Endodermal cell (in vitro differentiated cells): ENCODE results near the gene CBFA2T3. TPM values are rescaled to one million over a fixed set of nuclear protein-coding genes. Genes with fewer than 3 reads are reported as not detected.

Experiments used
- DNase-seq: peaks from one replicate; pipeline ENCODE4 v3.0.0-alpha.2; 2017
- H3K27ac ChIP-seq: 2 replicates; pipeline ENCODE4 v1.5.1; 2013; ENCODE audit warnings: mild to moderate bottlenecking, low read depth, low read length, moderate library complexity
- H3K27me3 ChIP-seq: 2 replicates; pipeline ENCODE4 v1.6.1; 2013; ENCODE audit warnings: mild to moderate bottlenecking, low read length, moderate library complexity; ENCODE audit not compliant: insufficient read depth, control insufficient read depth, poor library complexity, severe bottlenecking
- H3K36me3 ChIP-seq: 2 replicates; pipeline ENCODE4 v1.7.0; 2013; ENCODE audit warnings: mild to moderate bottlenecking, low read length, moderate library complexity; ENCODE audit not compliant: control insufficient read depth, insufficient read depth
- H3K4me1 ChIP-seq: one replicate; pipeline ENCODE4 v1.7.0; 2013; ENCODE audit warnings: low read length; ENCODE audit not compliant: control insufficient read depth, insufficient read depth
- H3K4me3 ChIP-seq: 2 replicates; pipeline ENCODE4 v1.5.1; 2013; ENCODE audit warnings: mild to moderate bottlenecking, low read length, moderate library complexity
- H3K9ac ChIP-seq: 2 replicates; pipeline ENCODE4 v1.6.1; 2013; ENCODE audit warnings: mild to moderate bottlenecking, low read length, moderate library complexity; ENCODE audit not compliant: poor library complexity, severe bottlenecking; ENCODE audit errors: extremely low read depth
- H3K9me3 ChIP-seq: 2 replicates; pipeline ENCODE4 v1.6.1; 2013; ENCODE audit warnings: mild to moderate bottlenecking, low read length, moderate library complexity; ENCODE audit not compliant: control insufficient read depth
- H3K27ac Mint-ChIP-seq: 2 replicates; pipeline ENCODE4 v1.8.0; 2020; ENCODE audit warnings: mixed read lengths
- H3K27me3 Mint-ChIP-seq: 2 replicates; pipeline ENCODE4 v1.8.0; 2021; ENCODE audit warnings: mild to moderate bottlenecking, mixed read lengths; ENCODE audit not compliant: insufficient read depth
- H3K36me3 Mint-ChIP-seq: 2 replicates; pipeline ENCODE4 v1.8.0; 2020; ENCODE audit warnings: low read depth, mixed read lengths
- H3K4me1 Mint-ChIP-seq: 2 replicates; pipeline ENCODE4 v1.8.0; 2020; ENCODE audit warnings: mixed read lengths
- H3K4me3 Mint-ChIP-seq: 2 replicates; pipeline ENCODE4 v1.8.0; 2020; ENCODE audit warnings: mild to moderate bottlenecking, moderate library complexity, mixed read lengths
- H3K9me3 Mint-ChIP-seq: 2 replicates; pipeline ENCODE4 v1.8.0; 2020; ENCODE audit warnings: mild to moderate bottlenecking, mixed read lengths
- CTCF ChIP-seq: fragments of 200-600 bp; sonication (generic); conservative IDR thresholded peaks from 2 replicates; pipeline ENCODE4 v1.5.0; 2021; ENCODE audit warnings: antibody characterized with exemption, mild to moderate bottlenecking
- WGBS, 2 experiments: methylation state at CpG; one replicate each; pipeline versions ENCODE4 v1.1.5 to v1.1.7; 2013; ENCODE audit warnings: missing lambda C conversion rate in 2 of 2, mixed read lengths in 1 of 2; ENCODE audit not compliant: insufficient coverage in 1 of 2, insufficient read length in 1 of 2; 5-methylcytosine and 5-hydroxymethylcytosine counted together
- total RNA-seq, 2 donors: library from RNA; stranded (reverse); fragmentation: NEBNext Ultra II Directional in 1 of 2; extraction: Animal tissue kit (Norgen Biotek cat#: 25700) in 1 of 2; gene quantifications; 2 replicates in 1 of 2; 3 replicates in 1 of 2; pipeline ENCODE4 v1.2.1, GENCODE V29; 2021

Gene CBFA2T3
- total RNA-seq, 2 donors from 2014 or later = 1.0 to 3.1 TPM

- H3K4me1 ChIP-seq = no peaks in the 10 kb centered on the region
- no peak overlapping the region for H3K4me3 Mint-ChIP-seq
- no peak overlapping the region for H3K27ac ChIP-seq
- peaks cover 5% of the 10 kb centered on the region for H3K27me3 Mint-ChIP-seq
- no peaks in the 10 kb centered on the region for H3K36me3 Mint-ChIP-seq
- H3K4me3 ChIP-seq = no peak overlapping the region
- H3K9me3 Mint-ChIP-seq = no peaks in the 10 kb centered on the region
- no peak for DNase-seq
- no peaks in the 10 kb centered on the region for H3K9me3 ChIP-seq
- 78 to 87% methylated on average over 6 to 22 of the region's 22 CpGs for WGBS, 2 experiments
- no peaks in the 10 kb centered on the region for H3K27me3 ChIP-seq
- peaks cover 3% of the 10 kb centered on the region for H3K4me1 Mint-ChIP-seq
- H3K9ac ChIP-seq = no peak overlapping the region
- TF ChIP-seq CTCF = no peak
- no peak overlapping the region for H3K27ac Mint-ChIP-seq
- H3K36me3 ChIP-seq = no peaks in the 10 kb centered on the region
These were observed 54.1 kb downstream of the CBFA2T3 start for GRCh38 chr16:88922826-88923410.

GRCh38 chr16:88922114-88922825 is 54.7 kb downstream of the CBFA2T3 start:
- Mint-ChIP-seq H3K4me3 (no peak overlapping the region), H3K36me3 (no peaks in the 10 kb centered on the region), H3K9me3 (no peaks in the 10 kb centered on the region), H3K27me3 (peaks cover 7% of the 10 kb centered on the region), H3K27ac (no peak overlapping the region), H3K4me1 (peaks cover 7% of the 10 kb centered on the region)
- Histone ChIP-seq H3K27ac (no peak overlapping the region), H3K36me3 (no peaks in the 10 kb centered on the region), H3K4me1 (no peaks in the 10 kb centered on the region), H3K27me3 (no peaks in the 10 kb centered on the region), H3K4me3 (no peak overlapping the region), H3K9ac (no peak overlapping the region), H3K9me3 (no peaks in the 10 kb centered on the region)
- 82 to 83% methylated on average over 20 to 26 of the region's 26 CpGs for WGBS, 2 experiments
- TF ChIP-seq CTCF = no peak
- DNase-seq = peak; percentile 87

GRCh38 chr16:88921591-88921990 is 55.4 kb downstream of the CBFA2T3 start:
- no peak overlapping the region for H3K27ac ChIP-seq
- 92 to 95% methylated on average over 18 to 19 of the region's 19 CpGs for WGBS, 2 experiments
- no peak overlapping the region for H3K9ac ChIP-seq
- no peak overlapping the region for H3K27ac Mint-ChIP-seq
- H3K36me3 ChIP-seq = no peaks in the 10 kb centered on the region
- peaks cover 12% of the 10 kb centered on the region for H3K27me3 Mint-ChIP-seq
- peaks cover 13% of the 10 kb centered on the region for H3K4me1 Mint-ChIP-seq
- no peaks in the 10 kb centered on the region for H3K36me3 Mint-ChIP-seq
- no peaks in the 10 kb centered on the region for H3K4me1 ChIP-seq
- no peak overlapping the region for H3K4me3 Mint-ChIP-seq
- H3K4me3 ChIP-seq = no peak overlapping the region
- no peak for DNase-seq
- TF ChIP-seq CTCF = no peak
- no peaks in the 10 kb centered on the region for H3K9me3 ChIP-seq
- no peaks in the 10 kb centered on the region for H3K9me3 Mint-ChIP-seq
- no peaks in the 10 kb centered on the region for H3K27me3 ChIP-seq
